Measurements from ENCODE around the gene ENKUR.

ENKUR gene

GRCh38 chr10:24947304-24948097 is 68.5 kb downstream of the ENKUR start:
- no peak for DNase-seq (ENCODE audit: low read depth)

- no peak for DNase-seq (ENCODE audit: low read depth)
These were observed 71.3 kb downstream of the ENKUR start for GRCh38 chr10:24944512-24945255.

- DNase-seq (ENCODE audit: low read depth), result no peak
These were observed 77.4 kb downstream of the ENKUR start for GRCh38 chr10:24938525-24938924.

- DNase-seq (ENCODE audit: low read depth), result no peak
These were observed 77.9 kb downstream of the ENKUR start for GRCh38 chr10:24938076-24938475.

- DNase-seq (ENCODE audit: low read depth), result no peak
These were observed 80.3 kb downstream of the ENKUR start for GRCh38 chr10:24935504-24936292.

Data from fibroblast of the conjunctiva (primary cell).